A549 (cell line): ENCODE results near the gene GPD2.

ENCODE experiments used
- BHLHE40 ChIP-seq: IDR thresholded peaks from 2 replicates; pipeline ENCODE4 v1.6.1; 2012; ENCODE audit warnings: low read depth, low read length, inconsistent platforms
- HDAC2 ChIP-seq: fragments of 200-600 bp; sonication (generic); IDR thresholded peaks from 2 replicates; pipeline ENCODE4 v1.6.1; 2016
- NR3C1 ChIP-seq: fragments of >200 bp; sonication (Bioruptor Twin); formaldehyde crosslinking; IDR thresholded peaks from 3 replicates; pipeline ENCODE4 v1.6.1; 2017
- RAD21 ChIP-seq, 2 experiments: fragments of >200 bp in 1 of 2; sonication (Bioruptor Twin) in 1 of 2; formaldehyde crosslinking in 1 of 2; IDR thresholded peaks in 1 of 2; conservative IDR thresholded peaks in 1 of 2; 2 replicates in 1 of 2; 3 replicates in 1 of 2; pipeline ENCODE4 v1.6.1; 2012 to 2018; ENCODE audit warnings: inconsistent platforms in 1 of 2
- RCOR1 ChIP-seq: fragments of 150-350 bp; IDR thresholded peaks from 2 replicates; pipeline ENCODE4 v1.6.1; 2014; ENCODE audit warnings: antibody characterized with exemption, low read length, low read depth
- TF ChIP-seq, protein P1 (sequence below): fragments of >200 bp; sonication (Bioruptor Twin); formaldehyde crosslinking; IDR thresholded peaks from 3 replicates; pipeline ENCODE4 v1.5.1; 2016

DNA sequence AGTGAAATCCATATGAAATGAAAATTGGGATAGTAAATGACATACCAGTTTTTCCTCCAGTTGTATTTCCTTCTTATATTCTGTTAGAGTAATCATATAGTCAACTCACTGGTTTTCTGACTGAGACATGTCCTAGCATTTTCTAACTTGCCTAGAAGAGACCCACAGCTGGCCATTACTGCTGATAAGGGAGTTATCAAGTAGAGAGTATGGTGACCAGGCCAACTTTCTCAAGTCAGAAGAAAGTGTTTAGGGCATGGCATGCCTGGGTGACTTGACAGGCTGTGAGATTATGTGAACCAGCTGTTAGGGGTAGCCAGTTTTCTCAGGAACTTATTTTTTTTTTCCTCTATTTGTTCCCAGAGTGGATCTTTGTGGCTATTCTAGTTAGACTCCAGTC is 81.2 kb downstream of the GPD2 start:
- TF ChIP-seq, protein P1, sequence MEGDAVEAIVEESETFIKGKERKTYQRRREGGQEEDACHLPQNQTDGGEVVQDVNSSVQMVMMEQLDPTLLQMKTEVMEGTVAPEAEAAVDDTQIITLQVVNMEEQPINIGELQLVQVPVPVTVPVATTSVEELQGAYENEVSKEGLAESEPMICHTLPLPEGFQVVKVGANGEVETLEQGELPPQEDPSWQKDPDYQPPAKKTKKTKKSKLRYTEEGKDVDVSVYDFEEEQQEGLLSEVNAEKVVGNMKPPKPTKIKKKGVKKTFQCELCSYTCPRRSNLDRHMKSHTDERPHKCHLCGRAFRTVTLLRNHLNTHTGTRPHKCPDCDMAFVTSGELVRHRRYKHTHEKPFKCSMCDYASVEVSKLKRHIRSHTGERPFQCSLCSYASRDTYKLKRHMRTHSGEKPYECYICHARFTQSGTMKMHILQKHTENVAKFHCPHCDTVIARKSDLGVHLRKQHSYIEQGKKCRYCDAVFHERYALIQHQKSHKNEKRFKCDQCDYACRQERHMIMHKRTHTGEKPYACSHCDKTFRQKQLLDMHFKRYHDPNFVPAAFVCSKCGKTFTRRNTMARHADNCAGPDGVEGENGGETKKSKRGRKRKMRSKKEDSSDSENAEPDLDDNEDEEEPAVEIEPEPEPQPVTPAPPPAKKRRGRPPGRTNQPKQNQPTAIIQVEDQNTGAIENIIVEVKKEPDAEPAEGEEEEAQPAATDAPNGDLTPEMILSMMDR = no peak
- TF ChIP-seq RCOR1 (no peak), NR3C1 (no peak), BHLHE40 (no peak), HDAC2 (no peak), RAD21 (conservative IDR thresholded peaks at IDR 0.05 in 1 of 2, IDR thresholded peaks at IDR 0.05 in 1 of 2) (no peak)
